Nephron progenitor cell (in vitro differentiated cells): Measurements from ENCODE around the gene CYB5B.

Experiments
- DNase-seq: peaks from one replicate; pipeline ENCODE4 v3.0.0; 2021
- H3K27ac Mint-ChIP-seq: 2 replicates; pipeline ENCODE4 v1.8.0; 2021; ENCODE audit warnings: mild to moderate bottlenecking, moderate library complexity, mixed read lengths
- H3K27me3 Mint-ChIP-seq: 2 replicates; pipeline ENCODE4 v1.8.0; 2021; ENCODE audit warnings: mild to moderate bottlenecking, low read depth, mixed read lengths; ENCODE audit not compliant: poor library complexity
- H3K36me3 Mint-ChIP-seq: 2 replicates; pipeline ENCODE4 v1.8.0; 2021; ENCODE audit warnings: low read depth, mixed read lengths
- H3K4me1 Mint-ChIP-seq: 2 replicates; pipeline ENCODE4 v1.8.0; 2021; ENCODE audit warnings: mixed read lengths
- H3K4me3 Mint-ChIP-seq: 2 replicates; pipeline ENCODE4 v1.8.0; 2021; ENCODE audit warnings: mild to moderate bottlenecking, moderate library complexity, mixed read lengths
- H3K9me3 Mint-ChIP-seq: 2 replicates; pipeline ENCODE4 v1.8.0; 2021; ENCODE audit warnings: mild to moderate bottlenecking, moderate library complexity, mixed read lengths
- TF ChIP-seq, protein P1 (sequence below): fragments of 200-600 bp; sonication (generic); IDR thresholded peaks from 2 replicates; pipeline ENCODE4 v1.5.0; 2021; ENCODE audit warnings: antibody characterized with exemption

CYB5B gene

DNA sequence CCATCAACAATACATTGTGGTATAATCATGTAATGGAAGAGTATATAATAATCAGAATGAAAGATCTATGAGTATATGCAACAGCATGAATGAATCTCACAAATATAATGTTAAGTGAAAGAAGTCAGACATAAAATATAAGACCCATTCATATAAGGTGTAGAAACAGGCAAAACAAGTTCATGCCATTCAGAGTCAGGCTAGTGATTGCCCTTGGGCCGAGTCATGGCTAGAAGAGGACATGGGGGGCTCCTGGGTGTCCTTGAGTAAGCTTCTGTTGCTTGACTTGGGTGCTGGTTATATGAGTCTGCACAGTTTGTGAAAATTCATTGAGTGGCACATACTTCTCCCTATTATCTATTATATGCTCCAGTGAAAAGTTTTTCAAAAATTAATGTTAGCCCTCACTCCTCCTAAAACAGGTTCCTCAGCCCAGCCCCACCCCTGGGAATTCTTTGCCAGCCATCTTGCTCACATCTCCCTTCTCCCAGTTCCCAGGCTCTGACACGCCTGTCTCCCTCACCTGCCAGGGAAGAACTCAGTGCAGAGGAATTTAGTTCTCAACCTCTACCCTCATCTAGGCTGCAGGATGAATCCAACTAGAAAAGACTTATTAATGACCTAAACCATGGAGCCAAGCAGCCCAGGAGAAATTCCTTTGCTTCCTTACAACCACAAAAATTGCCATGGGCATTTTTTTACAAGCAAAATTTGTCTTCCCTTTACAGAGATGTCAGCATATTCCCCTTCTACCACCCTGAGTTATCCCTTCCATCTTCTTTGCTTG is 89.0 kb downstream of the CYB5B start:
- no peak overlapping the region for H3K4me3 Mint-ChIP-seq
- no peaks in the 10 kb centered on the region for H3K4me1 Mint-ChIP-seq
- peaks cover 12% of the 10 kb centered on the region for H3K27me3 Mint-ChIP-seq
- TF ChIP-seq, protein P1, sequence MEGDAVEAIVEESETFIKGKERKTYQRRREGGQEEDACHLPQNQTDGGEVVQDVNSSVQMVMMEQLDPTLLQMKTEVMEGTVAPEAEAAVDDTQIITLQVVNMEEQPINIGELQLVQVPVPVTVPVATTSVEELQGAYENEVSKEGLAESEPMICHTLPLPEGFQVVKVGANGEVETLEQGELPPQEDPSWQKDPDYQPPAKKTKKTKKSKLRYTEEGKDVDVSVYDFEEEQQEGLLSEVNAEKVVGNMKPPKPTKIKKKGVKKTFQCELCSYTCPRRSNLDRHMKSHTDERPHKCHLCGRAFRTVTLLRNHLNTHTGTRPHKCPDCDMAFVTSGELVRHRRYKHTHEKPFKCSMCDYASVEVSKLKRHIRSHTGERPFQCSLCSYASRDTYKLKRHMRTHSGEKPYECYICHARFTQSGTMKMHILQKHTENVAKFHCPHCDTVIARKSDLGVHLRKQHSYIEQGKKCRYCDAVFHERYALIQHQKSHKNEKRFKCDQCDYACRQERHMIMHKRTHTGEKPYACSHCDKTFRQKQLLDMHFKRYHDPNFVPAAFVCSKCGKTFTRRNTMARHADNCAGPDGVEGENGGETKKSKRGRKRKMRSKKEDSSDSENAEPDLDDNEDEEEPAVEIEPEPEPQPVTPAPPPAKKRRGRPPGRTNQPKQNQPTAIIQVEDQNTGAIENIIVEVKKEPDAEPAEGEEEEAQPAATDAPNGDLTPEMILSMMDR: no peak
- H3K27ac Mint-ChIP-seq: no peak overlapping the region
- H3K36me3 Mint-ChIP-seq: no peaks in the 10 kb centered on the region
- no peak for DNase-seq
- H3K9me3 Mint-ChIP-seq: peaks cover 13% of the 10 kb centered on the region

DNA sequence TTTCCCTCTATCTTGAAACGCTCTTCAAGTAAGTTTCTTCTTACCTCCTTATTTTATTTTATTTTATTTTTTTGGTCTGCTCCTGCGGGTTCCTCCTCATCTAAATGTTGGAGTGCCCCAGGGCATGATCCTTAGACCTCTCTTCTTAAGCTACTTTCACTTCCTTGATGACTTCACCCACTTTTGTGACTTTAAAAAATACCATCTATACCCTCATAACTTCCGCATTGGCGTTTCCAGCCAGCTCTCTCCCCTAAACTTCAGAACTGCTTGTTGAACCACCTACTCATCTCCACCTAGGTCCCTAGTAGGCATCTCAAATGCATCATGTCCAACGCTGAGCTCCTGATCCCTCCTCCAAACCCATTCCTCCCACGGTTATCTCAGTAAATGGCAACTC is 89.9 kb downstream of the CYB5B start:
- no peak overlapping the region for H3K27ac Mint-ChIP-seq
- peaks cover 17% of the 10 kb centered on the region for H3K9me3 Mint-ChIP-seq
- no peak overlapping the region for H3K4me3 Mint-ChIP-seq
- H3K36me3 Mint-ChIP-seq: no peaks in the 10 kb centered on the region
- H3K4me1 Mint-ChIP-seq: no peaks in the 10 kb centered on the region
- H3K27me3 Mint-ChIP-seq: peaks cover 12% of the 10 kb centered on the region
- no peak for DNase-seq
- TF ChIP-seq, protein P1: no peak
